ENCODE measurements around the gene INSIG1.

- TF ChIP-seq CTCF (IDR thresholded peaks at IDR 0.05) (no peak), POLR2A (IDR thresholded peaks at IDR 0.05) (no peak), EP300 (IDR thresholded peaks at IDR 0.05) (no peak)
These were observed 8.6 kb upstream of the INSIG1 start for GRCh38 chr7:155289107-155289506.
